Eye (tissue), 1 donor: ENCODE measurements around the gene CSRP1.
"Not testable (repeated sequence)": the region's sequence is repeated elsewhere in the genome, so short reads cannot be mapped to it uniquely, and the experiment has no call there.

Source experiments
- DNase-seq: peaks from one replicate; pipeline ENCODE4 v3.0.0-alpha.2; 2015

CSRP1 gene

DNA sequence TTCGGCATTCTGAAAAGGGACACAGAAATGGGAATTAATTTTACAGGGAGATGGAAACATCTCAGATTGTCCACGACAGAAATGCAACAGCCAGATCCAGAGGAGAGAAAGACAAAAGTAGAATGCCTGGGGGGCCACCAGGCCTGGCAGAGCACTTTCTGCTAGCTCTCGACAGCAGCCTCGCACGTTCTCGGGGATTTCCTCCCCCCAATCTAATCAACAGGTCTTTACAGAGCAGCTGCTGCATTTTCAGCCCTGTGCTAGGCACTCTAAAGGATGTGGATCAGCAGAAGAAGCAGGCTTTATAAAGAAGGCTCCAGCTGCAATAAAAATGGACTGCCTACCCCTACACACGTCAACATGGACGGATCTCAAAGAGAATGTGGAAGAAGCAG is 10.6 kb downstream of the CSRP1 start:
- DNase-seq: no peak

DNA sequence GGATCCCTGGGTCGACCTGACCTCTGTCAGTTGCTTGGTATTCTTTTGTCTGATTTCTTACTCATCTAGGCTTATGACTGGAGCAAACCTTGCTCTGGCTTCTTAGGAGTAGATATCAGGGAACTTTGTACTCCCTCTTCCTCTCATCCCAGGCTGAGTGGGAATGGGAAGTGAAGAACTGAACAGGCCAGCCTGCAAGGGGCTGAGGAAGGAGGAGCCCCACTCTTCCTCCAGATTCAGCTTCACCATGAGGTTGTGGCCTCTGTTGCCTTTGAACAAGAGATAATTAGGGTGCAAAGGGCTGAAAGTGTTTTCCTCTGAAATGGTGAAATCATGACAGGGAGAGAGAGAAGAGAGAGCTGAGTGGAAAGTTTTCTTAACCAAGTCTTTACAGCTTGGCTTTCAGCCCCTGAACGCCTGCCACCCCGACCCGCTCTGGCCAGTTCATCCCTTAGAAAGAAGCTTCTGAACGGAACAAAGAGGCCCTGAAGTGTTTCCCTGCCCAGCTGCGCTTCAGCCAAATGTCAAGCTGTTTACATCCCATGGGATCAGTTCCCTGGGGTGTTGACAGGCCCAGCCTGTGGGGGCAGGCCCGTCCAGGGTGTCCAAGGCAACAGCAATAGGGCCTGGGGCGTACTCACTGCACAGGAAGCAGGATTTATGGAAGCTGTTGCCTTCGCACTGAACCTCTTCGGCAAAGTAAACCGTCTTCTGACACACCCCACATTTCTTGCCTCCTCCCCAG is 11.2 kb downstream of the CSRP1 start:
- DNase-seq: peak; percentile 59

DNA sequence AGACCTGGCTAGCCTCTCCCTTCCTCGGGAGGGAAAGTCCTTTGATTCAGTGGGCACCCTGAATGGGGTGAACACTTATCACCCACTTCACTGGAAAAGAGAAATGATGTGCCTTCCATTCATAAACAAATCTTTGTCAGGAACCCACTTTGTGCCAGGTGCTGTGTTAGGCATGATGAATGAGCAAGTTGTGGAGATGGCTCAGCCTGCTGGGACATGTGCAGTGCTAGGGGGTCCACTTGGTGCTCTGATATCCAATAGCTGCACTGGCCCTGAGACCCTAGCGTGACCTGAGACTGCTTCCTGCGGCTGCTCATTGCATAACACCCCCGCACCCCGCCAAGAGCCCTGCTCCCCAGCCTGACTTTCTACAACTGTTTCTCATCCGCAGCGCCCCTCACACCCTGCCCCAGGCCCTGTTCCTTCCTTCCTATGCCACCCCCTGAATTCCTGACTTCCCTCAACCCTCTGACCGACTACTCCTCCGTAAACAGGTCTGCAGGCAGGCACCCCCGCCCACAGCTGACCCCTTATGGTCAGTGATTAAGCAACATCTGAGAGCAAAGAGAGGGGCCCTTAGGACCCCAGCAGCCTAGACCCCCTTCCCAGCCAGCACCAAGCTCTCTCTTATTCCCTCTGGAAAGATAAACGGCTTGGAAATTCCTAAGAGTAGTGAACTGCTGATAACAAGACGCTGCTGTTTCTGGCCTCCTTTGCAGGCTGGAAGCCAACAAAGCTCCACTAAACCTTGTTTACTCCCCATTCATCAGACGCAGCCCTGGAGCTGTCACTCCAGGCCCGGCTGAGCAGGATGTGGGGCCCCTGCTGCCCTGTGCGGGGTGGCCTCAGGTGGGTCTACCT is 12.9 kb downstream of the CSRP1 start:
- DNase-seq: peak; percentile 45

DNA sequence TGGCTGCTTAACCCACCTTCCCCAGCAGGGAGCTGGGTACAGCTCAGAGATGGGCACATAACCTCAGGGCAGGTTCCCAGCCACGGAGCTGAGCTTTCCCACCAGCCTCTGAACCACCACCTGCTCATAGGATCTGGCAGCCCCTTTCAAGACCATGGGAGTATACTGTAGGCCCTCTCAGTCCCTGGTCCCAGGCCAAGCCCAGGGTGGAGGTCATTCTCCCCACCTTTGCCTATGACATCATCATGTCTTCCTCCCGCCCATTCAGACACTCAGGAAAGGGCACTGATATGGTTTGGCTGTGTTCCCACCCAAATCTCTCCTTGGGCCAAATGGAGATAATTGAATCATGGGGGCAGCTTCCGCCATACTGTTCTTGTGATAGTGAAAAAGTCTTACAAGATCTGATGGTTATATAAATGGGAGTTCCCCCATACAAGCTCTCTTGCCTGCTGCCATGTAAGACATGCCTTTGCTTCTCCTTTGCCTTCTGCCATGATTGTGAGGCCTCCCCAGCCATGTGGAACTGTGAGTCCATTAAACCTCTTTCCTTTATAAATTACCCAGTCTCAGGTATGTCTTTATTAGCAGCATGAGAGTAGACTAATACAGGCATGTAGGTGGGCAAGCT is 13.8 kb downstream of the CSRP1 start:
- not testable (repeated sequence) for DNase-seq

DNA sequence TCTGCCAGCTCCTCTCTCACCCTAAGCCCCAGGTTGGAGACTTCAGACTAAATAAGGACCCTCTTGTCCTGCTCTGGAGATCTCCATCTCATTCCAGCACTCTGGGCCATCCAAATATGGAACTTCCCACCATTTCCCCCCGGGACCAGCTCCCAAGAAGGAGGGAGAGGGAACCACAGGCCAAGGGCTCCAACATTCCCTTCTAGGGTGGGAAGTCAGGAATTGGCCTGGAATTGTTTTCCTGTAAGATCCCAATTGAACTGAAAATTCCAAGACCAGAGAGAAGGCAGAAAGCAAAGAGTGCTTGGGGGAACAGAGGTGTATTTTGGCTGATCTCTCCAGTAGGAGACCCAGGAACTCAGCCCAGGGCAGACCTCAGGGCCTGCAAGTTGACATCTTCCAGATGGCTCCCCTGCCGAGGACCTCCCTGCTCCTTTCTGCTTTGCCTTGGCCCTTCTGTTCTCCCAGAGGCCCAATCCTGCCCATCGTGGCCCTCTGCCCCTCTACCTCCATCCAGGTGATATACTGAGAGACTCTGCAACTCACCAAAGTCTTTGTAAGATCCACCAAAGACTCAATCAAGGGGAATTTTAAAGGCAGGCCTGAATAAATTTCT is 14.9 kb downstream of the CSRP1 start:
- DNase-seq: no peak

DNA sequence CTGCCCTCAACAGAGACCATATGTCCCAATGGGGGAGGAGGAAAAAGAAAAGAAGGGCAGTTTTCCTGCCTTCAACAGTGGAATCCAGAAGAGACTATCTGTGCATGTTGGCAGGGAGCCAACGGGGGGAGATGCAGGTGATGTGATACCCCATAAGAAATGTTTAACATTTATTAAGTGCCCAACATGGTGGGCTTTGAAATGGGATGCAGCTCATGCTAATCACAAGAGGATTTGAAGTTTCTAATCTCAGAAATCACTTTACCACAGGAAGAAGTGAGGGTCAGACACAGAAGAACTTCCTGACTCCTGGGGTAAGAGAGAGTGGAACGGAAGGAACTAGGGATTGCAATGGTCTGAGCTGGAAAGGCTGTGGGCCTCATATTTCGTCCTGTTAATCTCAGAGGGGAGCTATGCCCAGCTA is 16.2 kb downstream of the CSRP1 start:
- no peak for DNase-seq

DNA sequence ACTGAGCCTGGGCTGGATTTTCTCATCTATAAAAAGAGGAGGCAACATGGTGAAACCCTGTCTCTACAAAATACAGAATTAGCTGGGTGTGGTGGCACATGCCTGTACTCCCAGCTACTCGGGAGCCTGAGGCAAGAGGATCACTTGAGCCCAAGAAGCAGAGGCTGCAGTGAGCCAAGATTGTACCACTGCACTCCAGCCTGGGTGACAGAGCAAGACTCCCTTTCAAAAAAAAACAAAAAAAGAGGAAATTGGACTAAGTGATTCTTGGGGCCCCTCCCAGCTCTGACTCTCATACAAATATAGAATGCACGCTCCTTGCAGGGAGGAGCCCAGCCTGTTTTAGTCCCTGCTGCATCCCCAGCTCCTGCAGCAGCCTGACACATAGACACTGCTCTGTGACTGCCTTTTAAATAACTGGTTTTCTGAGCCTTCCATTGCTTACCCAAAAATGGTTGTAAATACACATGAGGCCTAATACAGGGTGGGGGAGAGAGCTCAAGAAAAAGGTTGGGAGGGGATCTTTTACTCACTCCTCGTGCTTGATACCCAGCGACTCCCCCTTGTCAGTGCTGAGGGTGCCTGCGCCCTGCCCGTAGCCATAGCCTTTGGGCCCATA is 17.2 kb downstream of the CSRP1 start:
- no peak for DNase-seq

DNA sequence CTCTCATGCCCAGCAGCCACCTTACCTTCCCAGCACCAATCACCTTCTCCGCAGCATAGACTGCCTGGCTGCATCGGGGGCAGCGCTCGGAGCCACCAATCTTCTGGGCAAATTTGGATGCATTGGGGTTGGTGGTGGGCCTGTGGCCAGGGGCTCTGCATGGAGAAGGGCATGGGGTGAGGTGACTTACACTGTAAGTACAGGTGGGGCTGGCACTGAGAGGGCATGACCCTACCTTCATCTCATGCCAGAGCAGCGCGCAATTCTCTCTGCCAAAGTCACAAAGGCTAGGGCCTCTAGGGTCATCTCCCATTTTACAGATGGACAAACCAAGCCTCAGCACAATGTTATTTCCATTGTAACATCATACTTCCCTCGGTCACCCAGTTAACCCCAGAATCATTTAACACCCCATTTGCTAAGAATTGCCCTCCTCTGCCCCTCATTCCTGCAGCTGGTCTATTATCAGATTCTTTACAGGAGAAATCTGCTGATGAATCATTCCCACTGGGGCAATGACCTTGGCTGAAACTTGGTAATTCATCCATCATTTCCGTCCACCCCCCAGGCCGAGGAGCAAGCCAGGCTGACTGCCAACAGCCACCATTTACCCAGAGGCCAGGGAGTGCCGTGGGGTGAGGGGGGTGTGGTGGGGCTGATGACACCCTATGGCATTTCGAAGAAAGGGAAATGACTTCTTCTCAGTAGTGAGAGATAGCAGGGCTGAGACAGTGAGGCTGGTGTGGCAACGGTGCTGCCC is 17.9 kb downstream of the CSRP1 start:
- no peak for DNase-seq

DNA sequence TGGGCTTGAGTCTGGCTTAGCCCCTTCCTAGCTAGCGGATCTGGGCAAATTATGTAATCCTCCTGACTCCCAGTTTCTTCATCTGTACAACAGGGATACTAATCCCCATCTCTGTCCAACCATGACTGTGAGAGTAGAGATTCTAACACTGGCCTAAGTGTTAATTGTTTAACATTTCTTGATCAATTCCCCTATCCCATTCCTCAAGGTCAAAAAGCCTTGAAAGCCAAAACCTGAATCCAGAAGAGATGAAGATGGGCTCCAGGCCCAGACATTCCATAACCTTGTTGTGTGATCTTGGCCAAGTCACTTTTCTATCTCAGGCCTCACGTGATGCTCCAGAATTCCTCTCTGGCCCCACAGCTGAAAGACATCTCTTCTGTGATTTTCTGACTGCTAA is 19.2 kb downstream of the CSRP1 start:
- no peak for DNase-seq

DNA sequence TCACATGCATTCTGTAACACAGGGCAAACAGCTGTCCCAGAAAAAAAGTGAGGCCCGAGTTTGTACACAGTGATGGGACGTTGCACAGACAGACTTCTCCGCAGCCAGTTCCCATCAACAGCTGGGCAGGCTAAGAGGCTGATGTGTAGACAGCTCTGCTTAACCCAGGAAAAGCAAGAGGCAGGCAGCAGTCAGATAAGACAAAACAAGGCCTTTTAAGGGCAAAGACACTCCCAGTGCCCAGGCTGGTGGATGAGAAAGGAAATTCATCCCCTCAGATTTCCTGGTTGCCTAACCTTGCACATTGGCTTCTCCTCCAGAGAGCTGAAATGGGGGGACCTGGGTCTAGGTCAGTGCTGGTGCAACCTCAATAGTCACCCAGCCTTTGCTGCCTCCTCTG is 20.7 kb downstream of the CSRP1 start:
- DNase-seq: no peak

DNA sequence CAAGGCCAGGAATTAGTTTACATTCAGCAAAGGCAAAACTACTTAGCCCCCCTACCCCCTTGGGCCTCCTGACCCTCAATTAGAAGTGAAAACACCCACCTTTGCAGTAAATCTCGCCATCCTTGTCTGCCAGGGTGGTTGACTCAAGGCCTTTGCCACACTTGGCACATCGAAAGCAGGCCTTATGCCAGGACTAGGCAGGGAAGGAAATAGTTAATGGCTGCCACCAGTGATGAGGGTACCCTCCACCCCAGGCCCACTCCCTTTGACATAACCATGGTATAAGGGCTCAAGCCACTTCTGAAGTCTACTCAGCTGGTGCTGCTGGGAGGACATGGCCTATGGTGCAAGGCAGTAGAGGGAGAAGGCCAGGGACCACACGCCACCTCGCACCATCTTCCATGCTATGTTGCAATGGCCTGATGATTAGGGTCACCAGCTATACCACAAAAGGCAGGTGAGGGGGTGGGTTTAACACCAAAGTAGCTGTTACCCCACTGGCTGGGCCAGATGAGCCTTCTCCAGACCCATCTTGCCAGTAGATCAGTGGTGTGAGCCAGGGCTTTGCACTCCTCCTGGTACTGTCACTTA is 21.6 kb downstream of the CSRP1 start:
- no peak for DNase-seq

DNA sequence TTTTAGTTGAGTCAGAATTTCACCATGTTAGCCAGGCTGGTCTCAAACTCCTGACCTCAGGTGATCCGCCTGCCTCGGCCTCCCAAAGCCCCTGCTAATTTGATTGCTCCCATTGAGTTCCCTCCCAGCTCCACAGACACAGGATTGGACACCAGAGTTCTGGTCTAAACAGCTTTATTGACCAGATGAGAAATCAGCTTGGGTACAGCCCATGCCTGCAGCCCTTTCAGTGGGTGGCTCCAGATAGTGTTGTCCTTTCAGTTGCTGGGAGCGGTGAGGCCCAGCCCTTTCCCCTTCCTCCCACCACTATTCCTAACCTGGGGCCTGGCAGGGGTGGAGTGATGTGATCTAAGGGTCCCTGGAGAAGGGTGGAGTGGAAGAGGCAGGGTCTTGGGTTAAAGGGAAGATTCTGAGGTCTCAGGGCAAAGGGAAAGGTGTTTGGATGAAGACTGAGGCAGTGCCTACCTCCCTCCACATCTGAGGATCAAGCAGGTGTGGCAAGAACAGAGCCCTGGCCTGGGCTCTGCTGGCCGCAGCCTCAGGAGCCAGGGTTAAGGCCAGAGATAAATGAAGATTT is 23.5 kb downstream of the CSRP1 start:
- DNase-seq: no peak

DNA sequence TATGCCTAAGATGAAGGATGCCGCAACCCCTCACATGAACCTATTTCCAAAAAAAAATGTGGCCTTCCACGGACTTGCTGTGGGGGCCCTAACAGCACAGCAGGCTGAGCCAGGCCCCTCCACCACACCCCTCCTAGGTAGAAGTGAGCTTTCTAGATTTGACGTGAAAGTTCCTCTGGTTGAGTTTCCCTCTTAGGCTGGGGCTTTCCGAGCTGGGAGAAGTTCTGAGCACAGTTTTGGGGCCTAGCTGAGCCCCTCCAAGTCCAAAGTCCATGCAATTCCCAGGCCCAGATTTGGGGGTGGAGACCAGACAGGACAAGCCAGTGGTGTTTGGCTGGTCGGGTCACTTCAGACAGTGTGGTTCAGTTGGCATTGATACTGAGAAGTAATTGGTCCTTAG is 24.2 kb downstream of the CSRP1 start:
- no peak for DNase-seq

DNA sequence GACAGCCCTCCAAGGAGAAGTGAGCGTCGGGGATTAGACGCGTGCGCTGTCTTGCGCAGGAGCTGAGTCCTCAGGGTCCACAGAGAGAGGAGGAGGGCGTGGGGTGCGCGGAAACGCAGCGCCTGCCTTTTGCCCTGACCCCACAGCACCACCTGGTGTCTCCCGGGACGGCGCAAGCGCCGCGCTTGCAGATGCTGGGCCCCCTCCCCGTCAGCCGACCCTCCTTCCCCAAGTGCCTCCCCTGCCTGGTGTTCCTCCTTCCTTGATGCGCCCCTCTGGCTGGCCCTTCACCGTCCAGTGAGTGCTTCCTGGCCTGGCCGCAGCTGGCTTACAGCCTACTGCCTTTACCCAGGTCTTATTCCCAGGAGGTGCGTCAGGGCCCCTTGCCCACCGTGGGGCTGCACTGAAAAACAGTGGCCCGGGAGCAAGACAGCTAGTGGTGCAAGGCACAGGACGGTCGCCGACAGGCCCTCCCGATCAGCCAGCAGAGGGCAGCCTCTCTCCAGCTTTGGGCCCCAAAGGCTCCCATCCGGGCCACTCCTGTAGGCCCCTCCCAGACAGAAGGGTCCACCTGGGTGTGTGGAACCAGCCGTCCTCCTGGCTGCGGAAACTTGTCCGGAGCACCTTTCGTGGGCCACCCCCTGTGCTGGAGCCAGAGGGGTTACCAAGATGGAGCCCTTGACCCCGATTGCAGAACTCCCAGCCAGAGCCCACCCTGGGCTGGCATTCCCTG is 25.0 kb downstream of the CSRP1 start:
- DNase-seq: peak; percentile 84

DNA sequence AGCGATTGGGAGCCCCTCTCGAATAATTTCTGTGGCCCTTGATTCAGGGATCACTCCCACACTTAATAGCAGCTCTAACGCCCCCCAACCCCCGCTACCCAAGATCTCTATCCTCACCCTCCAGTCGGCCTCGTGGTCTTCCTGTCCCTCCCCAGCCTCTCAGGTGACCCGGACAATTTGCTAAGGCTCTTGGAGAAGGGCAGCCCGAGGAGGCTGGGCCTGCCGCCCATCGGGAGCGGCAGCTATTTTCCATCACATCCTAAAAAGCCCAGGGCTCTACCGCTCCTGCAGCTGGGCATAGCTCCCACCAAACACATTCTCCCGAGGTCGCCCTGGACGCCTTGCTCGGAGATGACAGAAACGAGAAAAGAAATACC is 25.9 kb downstream of the CSRP1 start:
- DNase-seq: peak; percentile 45

DNA sequence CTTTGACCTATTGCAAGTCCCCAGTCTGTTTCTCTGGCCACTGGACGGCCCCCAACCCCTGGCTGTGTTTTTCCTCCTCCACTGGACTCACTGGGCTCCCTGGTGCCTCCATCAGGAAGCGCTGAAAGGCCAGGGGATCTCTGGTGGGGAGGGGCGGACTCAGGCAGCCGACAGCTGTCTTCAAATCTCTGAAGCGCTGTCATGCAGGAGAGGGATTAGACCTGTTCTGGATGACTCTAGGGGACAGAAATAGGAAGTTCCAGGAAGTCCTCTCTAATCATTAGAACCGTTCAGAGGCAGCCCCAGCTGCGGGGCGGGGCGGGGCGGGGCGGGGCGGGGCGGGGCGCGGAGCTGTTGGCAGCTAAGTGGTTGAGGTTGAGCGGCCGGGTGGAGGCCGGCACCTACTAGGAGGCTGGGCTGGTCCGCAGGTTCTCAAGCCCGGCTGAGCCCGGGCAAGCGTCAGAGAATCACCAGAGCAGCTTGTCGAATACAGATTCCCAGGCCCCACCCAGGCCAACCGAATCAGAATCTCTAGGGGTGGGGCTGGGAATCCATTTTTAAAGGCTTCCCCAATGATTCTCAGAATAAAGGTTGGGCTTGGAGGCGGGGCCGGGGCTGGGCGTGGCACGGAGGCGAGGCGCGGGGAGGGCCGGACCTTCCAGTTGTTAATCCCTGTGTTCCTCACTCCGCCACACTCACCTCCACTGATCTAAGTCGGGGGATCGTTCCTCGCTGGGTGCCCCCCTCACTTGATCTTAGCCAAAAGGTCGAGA is 26.5 kb downstream of the CSRP1 start:
- DNase-seq: peak; percentile 68

DNA sequence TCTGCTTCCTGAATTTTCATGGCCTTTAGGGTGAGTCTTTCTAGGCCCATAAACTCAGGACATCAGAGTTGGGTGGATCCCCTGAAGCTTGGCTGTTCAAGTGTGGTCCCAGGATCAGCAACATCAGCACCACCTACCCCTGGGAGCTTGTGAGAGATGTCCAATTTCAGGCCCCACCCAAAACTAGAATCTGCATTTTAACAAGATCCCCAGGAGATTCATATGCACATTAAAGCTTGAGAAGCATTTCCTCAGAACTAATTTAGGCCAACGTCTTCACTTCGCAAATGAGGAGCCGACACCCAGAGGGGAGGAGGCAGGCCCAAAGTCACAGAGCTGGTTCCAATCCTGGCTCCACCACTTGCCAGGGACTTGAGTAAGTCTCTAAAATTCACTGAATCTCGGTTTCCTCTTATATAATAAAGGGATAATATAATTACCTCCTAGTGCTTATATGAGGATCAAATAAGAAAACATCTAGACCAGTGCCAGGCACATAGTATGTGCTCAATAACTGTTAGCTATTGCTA is 27.7 kb downstream of the CSRP1 start:
- DNase-seq: no peak

DNA sequence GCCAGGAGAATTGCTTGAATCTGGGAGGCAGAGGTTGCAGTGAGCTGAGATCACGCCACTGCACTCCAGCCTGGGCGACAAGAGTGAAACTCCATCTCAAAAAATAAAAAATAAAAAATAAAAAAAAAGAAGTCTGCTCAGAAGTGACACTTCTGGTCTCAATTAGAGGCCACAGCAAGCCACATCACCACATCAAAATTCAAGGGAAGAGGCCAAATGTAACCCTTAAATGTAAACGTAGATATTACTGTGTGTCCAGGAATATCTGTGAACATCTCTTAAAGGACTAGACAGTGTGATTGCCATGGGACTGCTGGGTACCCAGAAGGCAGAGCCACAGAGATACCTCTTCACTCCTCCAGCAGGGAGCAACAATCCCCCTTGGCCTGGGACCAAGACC is 28.3 kb downstream of the CSRP1 start:
- not testable (repeated sequence) for DNase-seq

DNA sequence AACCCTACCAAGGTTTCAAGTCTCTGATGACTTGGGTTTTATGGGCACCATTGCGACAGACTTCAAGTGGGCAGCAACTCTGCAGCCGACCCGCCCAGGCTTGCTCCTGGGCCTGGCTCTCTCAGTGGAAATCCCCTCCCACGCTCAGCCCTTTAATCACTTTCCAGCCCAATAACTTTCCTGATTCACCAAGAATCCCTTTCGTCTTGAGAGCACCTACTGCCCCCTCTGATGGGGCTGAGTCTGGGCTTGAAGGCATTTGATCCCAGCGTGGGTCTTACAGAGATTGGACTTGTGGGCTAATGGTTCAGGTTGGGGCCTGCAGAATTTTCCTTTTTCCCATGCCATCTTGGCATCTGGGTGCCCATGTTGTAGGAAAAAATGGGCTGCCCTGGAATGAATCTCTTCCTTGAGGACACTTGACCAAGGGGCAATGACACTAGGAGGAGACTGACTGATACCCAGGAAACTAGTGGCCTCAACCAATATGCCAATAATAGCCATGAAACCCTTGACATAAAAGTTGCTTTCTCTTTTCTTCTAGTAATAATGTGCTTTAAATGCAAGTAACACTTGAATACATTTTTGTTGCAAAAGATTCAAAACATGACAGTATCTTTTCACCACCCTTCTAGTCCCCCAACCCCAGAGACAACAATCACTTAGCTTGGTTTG is 30.1 kb downstream of the CSRP1 start:
- DNase-seq: no peak
